Heart left ventricle (tissue), 16 donors: Measurements from ENCODE around the gene PGAP3. TPM values are rescaled to one million over a fixed set of nuclear protein-coding genes. Genes with fewer than 3 reads are reported as not detected.
A peak's percentile ranks its signal among the peaks of the same experiment; 100 is the strongest.

Experiments used
- ATAC-seq, 4 donors: fragments of 200-7000 bp; cut with Tn5 transposase; one replicate each; pipeline ENCODE4 v1.9.1; 2020 to 2022; ENCODE audit warnings: moderate library complexity in 4 of 4, mild to moderate bottlenecking in 3 of 4, moderate number of reproducible peaks in 1 of 4
- DNase-seq, 5 donors: peaks; one replicate each; pipeline ENCODE4 v3.0.0-alpha.2; 2020
- H3K27ac ChIP-seq, 12 donors: fragments of 200-600 bp; sonication (generic) in 4 of 12; one replicate each; pipeline versions ENCODE4 v1.5.0 to v1.8.0; 2016 to 2022; ENCODE audit warnings: mild to moderate bottlenecking in 2 of 12
- H3K27me3 ChIP-seq, 9 donors: fragments of 200-600 bp; sonication (generic) in 2 of 9; one replicate each; pipeline versions ENCODE4 v1.5.1 to v1.8.0; 2016 to 2022; ENCODE audit warnings: mild to moderate bottlenecking in 3 of 9
- H3K36me3 ChIP-seq, 9 donors: fragments of 200-600 bp; sonication (generic) in 2 of 9; one replicate each; pipeline versions ENCODE4 v1.5.0 to v1.8.0; 2018 to 2022; ENCODE audit warnings: mild to moderate bottlenecking in 2 of 9
- H3K4me1 ChIP-seq, 12 donors: fragments of 200-600 bp; sonication (generic) in 4 of 12; one replicate each; pipeline versions ENCODE4 v1.5.0 to v1.8.0; 2016 to 2022; ENCODE audit warnings: mild to moderate bottlenecking in 3 of 12
- H3K4me3 ChIP-seq, 12 donors: fragments of 200-600 bp; sonication (generic) in 4 of 12; one replicate each; pipeline versions ENCODE4 v1.5.0 to v1.8.0; 2017 to 2022; ENCODE audit warnings: mild to moderate bottlenecking in 9 of 12, moderate library complexity in 4 of 12
- H3K9me3 ChIP-seq, 12 donors: fragments of 200-600 bp; sonication (generic) in 4 of 12; one replicate each; pipeline versions ENCODE4 v1.5.0 to v1.8.0; 2016 to 2022; ENCODE audit warnings: mild to moderate bottlenecking in 1 of 12
- CTCF ChIP-seq, 12 donors: fragments of 200-600 bp; sonication (generic) in 4 of 12; IDR thresholded peaks; one replicate each; pipeline versions ENCODE4 v1.5.0 to v1.8.0; 2018 to 2022; ENCODE audit warnings: antibody characterized with exemption in 12 of 12, mild to moderate bottlenecking in 5 of 12
- POLR2A ChIP-seq, 2 donors: fragments of 450-650 bp; IDR thresholded peaks; one replicate each; pipeline ENCODE4 v1.6.1; 2017; ENCODE audit warnings: antibody characterized with exemption in 2 of 2, mild to moderate bottlenecking in 2 of 2, moderate library complexity in 2 of 2
- WGBS, 4 donors: extraction: QIAGEN DNeasy Blood & Tissue Kit in 2 of 4; methylation state at CpG; one replicate each; pipeline versions ENCODE4 v1.1.5 to v1.1.7; 2013 to 2018; 5-methylcytosine and 5-hydroxymethylcytosine counted together
- intact Hi-C, 10 donors: fragments of 100-400 bp; cut with DNase I; formaldehyde crosslinking; loops; one replicate each; pipeline versions ENCODE4 v1.11.1 to v1.14.2; 2022
- polyA plus RNA-seq, 2 donors: library from polyadenylated mRNA; stranded (reverse); fragments of 200-250 nt; gene quantifications; one replicate each; pipeline ENCODE4 v1.2.3, GENCODE V29; 2013
- total RNA-seq, 9 donors: library from RNA; depleted of rRNA in 2 of 9; stranded (reverse); fragments of >200 nt in 2 of 9; fragmentation: NEBNext Ultra II Directional in 3 of 9; extraction: Animal tissue kit (Norgen Biotek cat#: 25700) in 3 of 9; gene quantifications; one replicate each; pipeline versions ENCODE4 v1.1.0 to v1.2.4, GENCODE V29; 2016 to 2023
- donor health status: ischemic (EF 13 %, LVEDD 7.1; RV severe dilation, severe dysfunction).
- donor health status: healthy with polysubstance abuse.
- donor health status: DM: no; HTN: yes; CAD: no.
- donor health status: DM: no; HTN: no; CAD: no.
- donor health status: ischemic (EF 25% LVEDD 6.9; RV normal size, moderate dysfunction).
- donor health status: ischemic (EF 25% LVEDD 5.7; RV mildly dilated, moderate dysfunction).
- donor health status: healthy.
- donor health status: DM: yes; HTN: yes; CAD: no.
- donor health status: ischemic (EF 35%, LVEDD 5.7; RV mildly dilated, moderate dysfunction).
- donor health status: nonischemic (EF 11% LVEDD 7.7; RV severe dilation, severe dysfunction).
- donor health status: DM: yes; HTN: yes; CAD: no.
- donor health status: PGD.
- donor health status: ischemic (EF 29% LVEDD 5.4; RV normal size, mild dysfunction).
- donor health status: nonischemic (EF 23%, LVEDD 6.1; RV moderate dilation, normal function).

The PGAP3 gene
- total and polyA plus RNA-seq, 11 donors = 8.0 to 18.8 (median 13.3) TPM

- intact Hi-C loops = loop anchor here in 5 of 10 donors (5.0 to 10.0 kb wide), 4 partner anchors 33 to 82 kb away; partner anchors contain the start of genes STARD3 (in 2 of the 5) and PPP1R1B (in 1 of the 5)
- DNase-seq = peak in 1 of 5 donors; percentile 29
- ATAC-seq = no peak
- Histone ChIP-seq H3K4me3 (no peak overlapping the region), H3K4me1 (peaks cover 0 to 79% (median 32%) of the 10 kb centered on the region in 12 donors), H3K27ac (peak overlapping the region; percentile 56 to 98 (median 83)), H3K36me3 (no peaks in the 10 kb centered on the region), H3K27me3 (peaks cover 0 to 38% (median 11%) of the 10 kb centered on the region in 9 donors), H3K9me3 (no peaks in the 10 kb centered on the region)
- no peak for TF ChIP-seq CTCF (IDR thresholded peaks at IDR 0.05)
- TF ChIP-seq POLR2A (IDR thresholded peaks at IDR 0.05) = no peak
- WGBS, 4 donors = 39 to 54% (median 47%) methylated on average over 4 of the region's 4 CpGs
These were observed 17.1 kb downstream of the PGAP3 start for GRCh38 chr17:39670746-39671145.

- Histone ChIP-seq H3K4me1 (peaks cover 0 to 76% (median 26%) of the 10 kb centered on the region in 12 donors), H3K36me3 (no peaks in the 10 kb centered on the region), H3K27me3 (peaks cover 0 to 40% (median 11%) of the 10 kb centered on the region in 9 donors), H3K4me3 (no peak overlapping the region), H3K27ac (peak overlapping the region in 11 of 12 donors; percentile 66 to 98 (median 86)), H3K9me3 (no peaks in the 10 kb centered on the region)
- DNase-seq (peak in 2 of 5 donors; percentile 11 to 65), ATAC-seq (no peak)
- intact Hi-C loops = loop anchor here in 7 of 10 donors (2.0 to 10.0 kb wide), 6 partner anchors 33 to 645 kb away; partner anchors contain the start of genes STARD3 (in 2 of the 7) and PPP1R1B (in 1 of the 7)
- WGBS, 4 donors = 84 to 92% (median 85%) methylated on average over 16 to 23 of the region's 23 CpGs
- TF ChIP-seq POLR2A (IDR thresholded peaks at IDR 0.05) = no peak
- TF ChIP-seq CTCF (IDR thresholded peaks at IDR 0.05) = no peak
These were observed 17.7 kb downstream of the PGAP3 start for GRCh38 chr17:39669897-39670735.

- H3K36me3 ChIP-seq = no peaks in the 10 kb centered on the region
- H3K27ac ChIP-seq = peak within 1 kb of the TSS; percentile 85 to 99 (median 96)
- H3K9me3 ChIP-seq = no peaks in the 10 kb centered on the region
- H3K4me1 ChIP-seq = peaks cover 0 to 85% (median 35%) of the 10 kb centered on the region in 12 donors
- peak within 1 kb of the TSS; percentile 36 to 78 (median 64) for H3K4me3 ChIP-seq
- intact Hi-C loops = loop anchor here in 2 of 10 donors (2.0 to 10.0 kb wide), 3 partner anchors 45 to 647 kb away; no protein-coding TSS in a partner anchor
- H3K27me3 ChIP-seq = peaks cover 0 to 40% (median 11%) of the 10 kb centered on the region in 9 donors
- DNase-seq = peak; percentile 78 to 88 (median 83)
- ATAC-seq = peak in 1 of 4 donors; percentile 8
- no peak for TF ChIP-seq POLR2A (IDR thresholded peaks at IDR 0.05)
- peak; percentile 52 to 78 (median 64) for TF ChIP-seq CTCF (IDR thresholded peaks at IDR 0.05)
- 2 to 3% (median 2%) methylated on average over 44 to 85 of the region's 85 CpGs for WGBS, 4 donors
These were observed 19.6 kb downstream of the PGAP3 start, which contains the start of gene PNMT for GRCh38 chr17:39667945-39668924. Gene PNMT (plus strand): TSS chr17:39668453. CDS start chr17:39668476, 23 bp downstream.
